SK-N-SH (cell line): ENCODE data around the gene PLA2G12B. TPM values are rescaled to one million over a fixed set of nuclear protein-coding genes. Genes with fewer than 3 reads are reported as not detected.

Source experiments
- CTCF ChIA-PET: fragments of 300-600, 350-600 bp; formaldehyde crosslinking; extraction: SDS; loops from one replicate; lab custom pipeline; 2021; lab: Yijun Ruan, JAX
- POLR2A ChIA-PET: fragments of 350-600 bp; sonication (Branson Sonifier 250); formaldehyde crosslinking; extraction: SDS; loops from one replicate; lab custom pipeline; 2020; ENCODE audit warnings: antibody characterized with exemption, inconsistent platforms; lab: Yijun Ruan, JAX
- DNase-seq: peaks from one replicate; pipeline ENCODE4 v3.0.0; 2012
- H2AFZ ChIP-seq: fragments of 200-600 bp; sonication (generic); 2 replicates; pipeline ENCODE4 v1.8.1; 2016; ENCODE audit warnings: antibody characterized with exemption, mild to moderate bottlenecking, low read depth
- H3F3A ChIP-seq: fragments of 200-600 bp; sonication (generic); replicated peaks from 2 replicates; pipeline ENCODE3; 2016; ENCODE audit warnings: antibody characterized with exemption, mild to moderate bottlenecking; ENCODE audit not compliant: insufficient read depth
- H3K27ac ChIP-seq, 2 experiments: fragments of 200-500 bp in 1 of 2; fragments of 200-600 bp in 1 of 2; sonication (Bioruptor generic) in 1 of 2; sonication (generic), shearing (Covaris generic) in 1 of 2; 2 replicates each; pipeline versions ENCODE4 v1.5.1 to v1.6.1; 2014 to 2016; ENCODE audit warnings: low read depth in 2 of 2, inconsistent platforms in 1 of 2, low read length in 1 of 2, mild to moderate bottlenecking in 1 of 2, mixed read lengths in 1 of 2
- H3K27me3 ChIP-seq: fragments of 200-600 bp; sonication (generic), shearing (Covaris generic); 2 replicates; pipeline ENCODE4 v1.6.1; 2016; ENCODE audit warnings: mixed run types; ENCODE audit not compliant: insufficient read depth
- H3K36me3 ChIP-seq, 2 experiments: fragments of 200-500 bp in 1 of 2; fragments of 200-600 bp in 1 of 2; sonication (Bioruptor generic) in 1 of 2; sonication (generic) in 1 of 2; replicated peaks in 1 of 2; 2 replicates each; pipeline versions ENCODE3 to v1.5.1; 2014 to 2016; ENCODE audit warnings: low read length in 1 of 2, mild to moderate bottlenecking in 1 of 2; ENCODE audit not compliant: insufficient read depth in 2 of 2, control insufficient read depth in 1 of 2
- H3K4me1 ChIP-seq, 2 experiments: fragments of 200-500 bp in 1 of 2; fragments of 200-600 bp in 1 of 2; sonication (Bioruptor generic) in 1 of 2; sonication (generic), shearing (Covaris generic) in 1 of 2; 2 replicates each; pipeline versions ENCODE4 v1.5.1 to v1.6.1; 2014 to 2016; ENCODE audit warnings: low read depth in 1 of 2, low read length in 1 of 2, mixed run types in 1 of 2; ENCODE audit not compliant: insufficient read depth in 2 of 2, control insufficient read depth in 1 of 2
- H3K4me2 ChIP-seq: fragments of 200-600 bp; sonication (generic), shearing (Covaris generic); 2 replicates; pipeline ENCODE4 v1.6.1; 2017; ENCODE audit warnings: mixed run types
- H3K4me3 ChIP-seq, 2 experiments: fragments of 200-500 bp in 1 of 2; fragments of 200-600 bp in 1 of 2; sonication (Bioruptor generic) in 1 of 2; sonication (generic), shearing (Covaris generic) in 1 of 2; 2 replicates each; pipeline versions ENCODE4 v1.5.1 to v1.8.1; 2014 to 2016; ENCODE audit warnings: low read depth in 2 of 2, inconsistent platforms in 1 of 2, low read length in 1 of 2, mild to moderate bottlenecking in 1 of 2, mixed read lengths in 1 of 2, moderate library complexity in 1 of 2
- H3K79me2 ChIP-seq: fragments of 200-600 bp; sonication (generic); 2 replicates; pipeline ENCODE4 v1.8.1; 2017; ENCODE audit warnings: mild to moderate bottlenecking; ENCODE audit not compliant: insufficient read depth
- H3K9ac ChIP-seq: fragments of 200-600 bp; sonication (generic); 2 replicates; pipeline ENCODE4 v1.6.1; 2017; ENCODE audit warnings: mixed run types
- H3K9me2 ChIP-seq: fragments of 200-600 bp; sonication (generic); 2 replicates; pipeline ENCODE4 v1.6.1; 2017; ENCODE audit warnings: mixed run types
- H3K9me3 ChIP-seq: fragments of 200-600 bp; sonication (generic); 2 replicates; pipeline ENCODE4 v1.6.1; 2017; ENCODE audit warnings: mixed run types, mild to moderate bottlenecking, moderate library complexity
- H4K20me1 ChIP-seq: fragments of 200-600 bp; sonication (generic); 2 replicates; pipeline ENCODE4 v1.6.1; 2017; ENCODE audit warnings: mild to moderate bottlenecking, mixed run types; ENCODE audit not compliant: insufficient read depth
- CHD2 ChIP-seq: fragments of 150-350 bp; IDR thresholded peaks from 2 replicates; pipeline ENCODE4 v1.6.1; 2018; ENCODE audit warnings: low read length; ENCODE audit not compliant: partially characterized antibody
- EP300 ChIP-seq, 2 experiments: IDR thresholded peaks; 2 replicates each; pipeline versions ENCODE4 v1.4.0 to v1.6.1; 2012; ENCODE audit warnings: borderline replicate concordance in 1 of 2, low read depth in 1 of 2, low read length in 1 of 2
- FOXJ3 ChIP-seq: sonication (generic); formaldehyde crosslinking; IDR thresholded peaks from 2 replicates; pipeline ENCODE4 v1.5.1; 2020; ENCODE audit warnings: mild to moderate bottlenecking, missing genetic modification reagents
- FOXM1 ChIP-seq: IDR thresholded peaks from 2 replicates; pipeline ENCODE4 v1.4.0; 2012; ENCODE audit warnings: low read depth, mild to moderate bottlenecking
- GABPA ChIP-seq: IDR thresholded peaks from 2 replicates; pipeline ENCODE4 v1.4.0; 2012; ENCODE audit warnings: low read depth, mild to moderate bottlenecking
- GATA2 ChIP-seq: sonication (generic); formaldehyde crosslinking; IDR thresholded peaks from 2 replicates; pipeline ENCODE4 v1.5.0; 2020; ENCODE audit warnings: mild to moderate bottlenecking, missing genetic modification reagents
- IRF3 ChIP-seq: fragments of 150-350 bp; IDR thresholded peaks from 2 replicates; pipeline ENCODE4 v1.6.1; 2016; ENCODE audit warnings: mild to moderate bottlenecking, low read depth, low read length
- MXI1 ChIP-seq: IDR thresholded peaks from 2 replicates; pipeline ENCODE4 v1.6.1; 2012; ENCODE audit warnings: mild to moderate bottlenecking, low read depth, low read length, improper control_type of control experiment
- NFIC ChIP-seq: IDR thresholded peaks from 2 replicates; pipeline ENCODE4 v1.4.0; 2012; ENCODE audit warnings: borderline replicate concordance
- RCOR1 ChIP-seq: fragments of 150-350 bp; IDR thresholded peaks from 2 replicates; pipeline ENCODE4 v1.6.1; 2017; ENCODE audit warnings: antibody characterized with exemption, low read length
- REST ChIP-seq: IDR thresholded peaks from 2 replicates; pipeline ENCODE4 v1.6.1; 2012; ENCODE audit warnings: mild to moderate bottlenecking, low read depth, low read length, moderate library complexity
- RXRA ChIP-seq: IDR thresholded peaks from 2 replicates; pipeline ENCODE4 v1.4.0; 2012; ENCODE audit warnings: low read depth, mild to moderate bottlenecking, borderline replicate concordance
- SIN3A ChIP-seq: IDR thresholded peaks from 2 replicates; pipeline ENCODE4 v1.6.1; 2012; ENCODE audit warnings: low read depth, mild to moderate bottlenecking, low read length, moderate library complexity, borderline replicate concordance
- TAF1 ChIP-seq: IDR thresholded peaks from 2 replicates; pipeline ENCODE4 v1.6.1; 2012; ENCODE audit warnings: low read depth, mild to moderate bottlenecking, low read length, moderate library complexity, borderline replicate concordance
- TCF12 ChIP-seq: IDR thresholded peaks from 2 replicates; pipeline ENCODE4 v1.4.0; 2012
- TEAD4 ChIP-seq: IDR thresholded peaks from 2 replicates; pipeline ENCODE4 v1.4.0; 2012; ENCODE audit warnings: mild to moderate bottlenecking, borderline replicate concordance; ENCODE audit not compliant: insufficient read depth
- USF2 ChIP-seq: fragments of 150-350 bp; IDR thresholded peaks from 2 replicates; pipeline ENCODE4 v1.6.1; 2017; ENCODE audit warnings: antibody characterized with exemption, low read length, low read depth, borderline replicate concordance
- YY1 ChIP-seq: IDR thresholded peaks from 2 replicates; pipeline ENCODE4 v1.4.0; 2012; ENCODE audit warnings: low read depth, mild to moderate bottlenecking
- ZBTB33 ChIP-seq: IDR thresholded peaks from 2 replicates; pipeline ENCODE4 v1.4.0; 2012; ENCODE audit warnings: low read depth, borderline replicate concordance
- WGBS: methylation state at CpG from one replicate; pipeline ENCODE4 v1.1.6; 2017; ENCODE audit warnings: low lambda C conversion rate; 5-methylcytosine and 5-hydroxymethylcytosine counted together
- polyA plus RNA-seq, 3 experiments: library from polyadenylated mRNA; depleted of rRNA; stranded (reverse); fragments of >200 nt; gene quantifications; 2 replicates each; pipeline ENCODE4 v1.2.3, GENCODE V29; 2012

PLA2G12B gene
- polyA plus RNA-seq, 1 of the 3 experiments (the other 2 are of a cell fraction) = not detected

GRCh38 chr10:73000973-73001372, 46.4 kb upstream of the PLA2G12B start:
- Histone ChIP-seq H3K4me1 (no peaks in the 10 kb centered on the region), H3F3A (peaks cover 9% of the 10 kb centered on the region)
- no peak for DNase-seq
- TF ChIP-seq SIN3A = no peak
- TF ChIP-seq, all 33 proteins: peak for 0
- no peak overlapping the region for H3K4me2 ChIP-seq
- 100% methylated on average over 3 of the region's 3 CpGs for WGBS
- no peaks in the 10 kb centered on the region for H3K27me3 ChIP-seq
- ChIA-PET POLR2A (no interaction called here), CTCF (no interaction called here)
- H3K9ac ChIP-seq = no peak overlapping the region
- H3K4me3 ChIP-seq = no peak overlapping the region
- no peak overlapping the region for H2AFZ ChIP-seq
- H3K27ac ChIP-seq = no peak overlapping the region
- peaks cover 25 to 42% of the 10 kb centered on the region in 2 experiments for H3K36me3 ChIP-seq
- no peaks in the 10 kb centered on the region for H3K9me2 ChIP-seq
- H4K20me1 ChIP-seq = no peaks in the 10 kb centered on the region
- H3K9me3 ChIP-seq = peaks cover 9% of the 10 kb centered on the region; the same call in 1 of the 2 replicates
- no peaks in the 10 kb centered on the region for H3K79me2 ChIP-seq

- WGBS = 62% methylated on average over 2 of the region's 2 CpGs
- no peak for TF ChIP-seq CHD2
- no peak for TF ChIP-seq USF2
- TF ChIP-seq TCF12 = no peak
- no peak for TF ChIP-seq FOXJ3 (CRISPR knock-in tag)
- TF ChIP-seq GABPA = no peak
- no peak for TF ChIP-seq RXRA
- TF ChIP-seq TEAD4 = no peak
- TF ChIP-seq IRF3 = no peak
- TF ChIP-seq TAF1 = no peak
- no peak for TF ChIP-seq EP300 (IDR thresholded peaks at IDR 0.05; ENCODE audit: borderline replicate concordance in 1 of 2, low read depth in 1 of 2, low read length in 1 of 2)
- TF ChIP-seq RCOR1 = no peak
- no peak for TF ChIP-seq YY1
- TF ChIP-seq REST = no peak
- TF ChIP-seq MXI1 = no peak
- no peak for TF ChIP-seq NFIC
- TF ChIP-seq ZBTB33 = no peak
- no peak for TF ChIP-seq GATA2 (CRISPR knock-in tag)
- no peak for TF ChIP-seq FOXM1
- no peak overlapping the region for H3K9ac ChIP-seq
- no peak overlapping the region for H3K27ac ChIP-seq
- no peak overlapping the region for H3K4me3 ChIP-seq
- H2AFZ ChIP-seq = no peak overlapping the region
- peaks cover 9% of the 10 kb centered on the region; the same call in 1 of the 2 replicates for H3K9me3 ChIP-seq
- ChIA-PET CTCF (no interaction called here), POLR2A (no interaction called here)
- DNase-seq = no peak
- peaks cover 9% of the 10 kb centered on the region for H3F3A ChIP-seq
- no peaks in the 10 kb centered on the region for H3K79me2 ChIP-seq
- H3K36me3 ChIP-seq = peaks cover 0 to 18% of the 10 kb centered on the region in 2 experiments
- H3K27me3 ChIP-seq = no peaks in the 10 kb centered on the region
- H4K20me1 ChIP-seq = no peaks in the 10 kb centered on the region
- H3K4me1 ChIP-seq = no peaks in the 10 kb centered on the region
- H3K4me2 ChIP-seq = no peak overlapping the region
- H3K9me2 ChIP-seq = no peaks in the 10 kb centered on the region
These were observed 42.5 kb upstream of the PLA2G12B start for GRCh38 chr10:72997099-72997498.
